NCI-H146 (cell line): ENCODE data around the gene ARL3.

Experiments used
- DNase-seq: peaks from one replicate; lab custom pipeline; 2025; lab: John Stamatoyannopoulos, UW

The ARL3 gene

DNA sequence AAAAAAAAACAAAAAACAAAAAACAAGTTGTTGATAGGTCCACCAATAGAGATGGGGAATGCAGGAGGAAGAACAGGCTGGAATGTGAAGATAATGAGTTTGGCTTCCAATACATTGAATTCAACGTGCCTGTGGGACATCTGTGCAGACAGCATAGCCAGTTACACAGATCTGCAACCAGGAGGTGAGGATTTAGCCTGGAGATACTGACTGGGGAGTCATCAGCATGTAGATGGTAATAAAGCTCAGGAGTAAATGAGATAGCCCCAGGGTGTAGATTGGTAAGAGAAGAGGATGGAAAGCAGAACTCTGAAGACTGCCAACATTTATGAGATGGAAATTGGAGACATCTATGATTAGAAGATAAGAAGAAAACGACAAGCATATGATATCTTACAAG is 74.7 kb downstream of the ARL3 start:
- DNase-seq: no peak

- no peak for DNase-seq
These were observed 78.8 kb downstream of the ARL3 start for GRCh38 chr10:102635377-102635776.

GRCh38 chr10:102634686-102635085 is 79.5 kb downstream of the ARL3 start:
- no peak for DNase-seq

DNA sequence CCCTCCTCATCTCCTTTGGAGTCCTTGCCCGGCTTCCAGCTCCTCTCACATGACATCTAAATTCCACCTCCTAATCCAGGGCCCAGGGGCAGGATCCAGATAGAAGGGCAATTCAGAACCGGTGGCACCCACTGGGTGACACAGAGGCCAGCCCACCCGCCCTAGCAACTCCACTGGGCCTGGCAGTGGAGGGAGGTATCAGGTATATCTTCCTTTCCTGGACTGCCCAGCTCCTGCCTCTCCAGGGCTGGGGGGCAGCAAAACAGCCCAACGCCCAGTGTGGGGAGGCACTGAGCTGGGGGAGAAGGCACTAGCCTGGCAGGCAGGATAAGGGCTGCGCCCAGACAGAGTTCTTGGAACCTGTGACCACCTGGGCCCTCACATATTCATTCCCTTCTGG is 80.3 kb downstream of the ARL3 start:
- DNase-seq: no peak

DNA sequence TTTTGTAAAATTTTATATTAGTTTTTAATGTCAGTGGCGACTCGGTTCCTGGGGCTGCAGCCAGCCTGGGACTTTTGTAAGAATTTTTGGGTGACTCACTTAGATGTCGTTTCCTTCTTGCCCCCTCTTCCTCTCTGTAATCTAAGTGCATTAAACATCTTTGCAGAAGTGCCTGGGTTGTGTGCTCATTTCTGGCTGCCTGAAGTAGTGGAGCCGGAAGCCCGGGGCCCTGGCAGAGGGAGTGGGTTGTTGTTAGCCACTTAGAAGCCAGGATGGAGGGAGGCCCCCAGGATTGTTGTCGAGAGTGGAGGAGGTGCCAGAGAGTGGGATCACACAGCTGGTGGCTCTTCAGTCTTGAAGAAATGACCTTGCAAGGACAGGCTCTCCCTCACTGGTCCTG is 80.9 kb downstream of the ARL3 start:
- DNase-seq: no peak

GRCh38 chr10:102632394-102633111 is 81.6 kb downstream of the ARL3 start:
- no peak for DNase-seq

- DNase-seq: no peak
These were observed 82.4 kb downstream of the ARL3 start for GRCh38 chr10:102631525-102632393.

DNA sequence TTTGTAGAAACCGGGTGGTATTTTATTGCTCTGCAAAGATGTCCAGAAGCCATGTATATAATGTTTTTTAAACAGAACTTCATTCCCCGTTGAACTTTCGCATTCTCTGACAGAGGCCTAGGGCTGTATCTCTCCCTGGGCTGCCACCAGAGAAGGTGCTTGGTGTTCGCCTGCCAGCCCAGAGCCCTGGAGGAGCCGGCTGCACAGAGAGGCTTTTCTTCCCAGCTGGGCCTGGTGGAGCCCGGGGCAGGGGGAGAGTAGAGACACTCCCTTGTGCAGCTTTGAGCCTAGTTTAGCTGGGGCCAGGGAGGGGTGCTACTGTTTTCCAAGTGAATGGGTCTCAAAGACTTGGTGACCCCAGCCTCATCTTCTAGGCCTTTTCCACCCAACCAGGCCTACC is 83.5 kb downstream of the ARL3 start:
- no peak for DNase-seq

DNA sequence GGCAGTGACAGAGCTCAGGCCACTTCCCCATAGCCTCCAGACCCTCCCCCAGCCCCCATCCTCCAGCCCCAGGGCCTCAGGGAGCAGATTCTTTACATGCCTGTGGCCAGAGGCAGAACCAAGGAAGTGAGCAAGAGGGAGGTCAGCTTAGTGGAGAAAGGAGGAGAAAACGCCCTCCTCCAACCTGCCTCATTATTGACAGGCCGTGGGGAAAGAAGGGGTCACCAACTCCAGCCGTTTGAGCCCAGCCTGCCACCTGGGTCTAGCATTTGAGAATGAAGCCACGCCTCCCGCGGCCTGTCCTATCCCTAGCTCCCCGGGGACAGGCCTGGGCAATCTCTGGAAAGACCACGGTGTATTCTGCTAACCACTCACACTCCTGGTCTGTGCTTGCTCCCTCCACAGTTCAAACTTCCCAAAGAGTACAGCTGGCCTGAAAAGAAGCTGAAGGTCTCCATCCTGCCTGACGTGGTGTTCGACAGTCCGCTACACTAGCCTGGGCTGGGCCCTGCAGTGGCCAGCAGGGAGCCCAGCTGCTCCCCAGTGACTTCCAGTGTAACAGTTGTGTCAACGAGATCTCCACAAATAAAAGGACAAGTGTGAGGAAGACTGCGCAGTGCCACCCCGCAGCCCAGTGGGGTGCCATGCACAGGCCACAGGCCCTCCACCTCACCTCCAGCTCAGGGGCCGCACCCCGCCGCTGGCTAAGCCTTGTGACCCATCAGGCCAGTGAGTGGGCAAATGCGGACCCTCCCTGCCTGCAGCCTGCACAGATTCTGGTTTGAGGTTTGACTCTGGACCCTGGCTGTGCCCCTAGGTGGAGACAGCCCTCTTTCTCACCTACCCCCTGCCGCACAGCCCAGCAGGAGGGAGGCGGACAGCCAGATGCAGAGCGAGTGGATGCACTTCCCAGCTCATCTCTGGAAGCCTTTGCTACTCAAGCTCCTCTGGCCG is 84.3 kb downstream of the ARL3 start:
- DNase-seq: peak; percentile 54

GRCh38 chr10:102628451-102628911 is 85.7 kb downstream of the ARL3 start:
- no peak for DNase-seq

DNA sequence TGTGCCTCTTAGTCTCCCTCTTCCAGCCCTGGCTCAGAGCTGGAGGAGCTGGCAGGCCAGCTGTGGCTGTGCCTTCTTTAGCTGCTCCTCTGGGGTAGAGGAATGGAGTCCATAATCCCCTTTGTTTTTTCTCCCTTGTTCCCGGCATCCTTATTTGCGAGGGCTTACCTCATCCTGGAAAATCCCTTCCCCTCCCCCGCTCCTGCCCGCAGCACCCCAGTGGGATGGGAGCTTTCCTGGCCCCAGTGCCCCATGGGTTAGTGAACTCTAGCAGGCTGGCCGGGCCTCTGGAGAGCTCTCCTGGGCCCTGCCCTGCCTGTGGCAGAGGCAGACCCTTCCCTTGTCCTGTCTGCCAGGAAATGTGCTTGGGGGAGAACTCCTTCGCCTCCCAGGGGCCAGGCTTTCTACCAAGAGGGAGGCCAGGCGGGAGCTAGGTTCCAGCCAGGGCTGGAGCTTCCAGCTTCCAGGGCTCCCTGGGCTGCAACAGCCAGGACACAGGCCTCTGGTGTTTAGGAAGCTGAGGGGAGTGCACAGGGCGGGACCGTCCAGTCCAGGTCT is 86.4 kb downstream of the ARL3 start:
- DNase-seq: no peak

GRCh38 chr10:102627291-102627735 is 86.9 kb downstream of the ARL3 start:
- no peak for DNase-seq

- DNase-seq: no peak
These were observed 88.0 kb downstream of the ARL3 start for GRCh38 chr10:102626026-102626685.

DNA sequence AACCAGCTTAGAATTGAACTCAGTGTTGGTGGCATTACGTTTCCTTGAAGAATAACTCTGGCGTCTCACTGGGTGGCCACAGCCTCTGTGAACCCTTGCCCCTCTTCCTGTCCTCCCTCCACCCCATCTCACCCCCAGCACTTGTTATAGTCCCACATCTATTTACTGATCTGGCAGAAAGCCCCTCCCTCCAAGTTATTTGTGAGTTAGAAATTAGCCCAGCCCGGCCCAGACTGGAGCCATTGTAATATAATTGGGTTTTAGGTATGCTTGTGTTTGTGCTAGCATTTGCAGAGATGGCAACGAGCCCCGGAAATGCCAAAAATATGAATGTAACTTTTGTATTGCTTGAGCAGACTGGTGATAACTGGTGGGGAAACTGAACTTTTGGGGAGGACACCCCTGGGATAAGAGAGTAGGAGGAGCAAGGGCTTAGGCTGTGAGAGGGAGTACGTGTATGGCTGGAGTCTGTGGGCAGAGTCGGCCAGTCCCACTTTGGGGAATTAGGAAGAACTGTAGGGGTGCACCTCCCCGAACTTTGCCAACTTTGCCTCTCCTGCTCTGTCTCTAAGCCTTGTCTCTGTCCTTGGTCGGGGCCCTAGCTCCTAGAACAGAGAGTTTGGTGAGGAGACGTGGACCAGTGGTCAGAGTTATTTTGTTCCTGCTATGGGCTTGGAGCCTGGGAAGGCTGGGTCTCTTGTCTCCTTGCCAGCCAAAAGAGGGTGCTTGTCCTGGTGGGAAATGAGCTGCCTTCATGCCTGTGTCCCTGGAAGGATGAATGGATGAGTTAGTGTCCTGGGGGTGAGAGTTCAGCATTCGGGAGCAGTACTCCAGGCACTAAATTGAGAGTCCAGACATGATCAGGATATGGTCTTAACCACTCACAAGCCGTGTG is 89.2 kb downstream of the ARL3 start:
- no peak for DNase-seq

GRCh38 chr10:102624094-102624493 is 90.1 kb downstream of the ARL3 start:
- DNase-seq: no peak
